GM23248 (cell line): ENCODE data around the gene GAREM1.

ENCODE experiments used
- EZH2 ChIP-seq: fragments of 200-600 bp; sonication (generic); IDR thresholded peaks from 2 replicates; pipeline ENCODE4 v1.6.1; 2018; ENCODE audit warnings: antibody characterized with exemption, mild to moderate bottlenecking; ENCODE audit not compliant: insufficient read depth, poor library complexity, severe bottlenecking
- EZH2phosphoT487 ChIP-seq: fragments of 200-600 bp; sonication (generic); IDR thresholded peaks from 2 replicates; pipeline ENCODE4 v1.6.1; 2018; ENCODE audit warnings: antibody characterized with exemption, moderate library complexity, mild to moderate bottlenecking, low read depth; ENCODE audit not compliant: insufficient read depth

GRCh38 chr18:32379891-32380290 is 90.8 kb downstream of the GAREM1 start:
- TF ChIP-seq EZH2 (no peak), EZH2phosphoT487 (no peak)
